HUES64 (cell line): ENCODE data around the gene ETHE1.
"Not testable (repeated sequence)": the region's sequence is repeated elsewhere in the genome, so short reads cannot be mapped to it uniquely, and the experiment has no call there.

Experiments
- H3K27ac ChIP-seq: 2 replicates; pipeline ENCODE4 v1.7.0; 2013; ENCODE audit warnings: low read depth, low read length, inconsistent platforms
- H3K27me3 ChIP-seq: 2 replicates; pipeline ENCODE4 v1.6.1; 2013; ENCODE audit warnings: mild to moderate bottlenecking, low read length; ENCODE audit not compliant: insufficient read depth
- H3K36me3 ChIP-seq: 2 replicates; pipeline ENCODE4 v1.6.1; 2013; ENCODE audit warnings: mild to moderate bottlenecking, low read length; ENCODE audit not compliant: insufficient read depth
- H3K4me1 ChIP-seq: 2 replicates; pipeline ENCODE4 v1.6.1; 2013; ENCODE audit warnings: mild to moderate bottlenecking, low read length, moderate library complexity; ENCODE audit not compliant: insufficient read depth
- H3K4me3 ChIP-seq: 2 replicates; pipeline ENCODE4 v1.5.1; 2013; ENCODE audit warnings: mild to moderate bottlenecking, low read length, moderate library complexity
- H3K9ac ChIP-seq: 2 replicates; pipeline ENCODE4 v1.6.1; 2013; ENCODE audit warnings: mild to moderate bottlenecking, low read depth, low read length
- H3K9me3 ChIP-seq: 2 replicates; pipeline ENCODE4 v1.6.1; 2013; ENCODE audit warnings: low read depth, low read length; ENCODE audit not compliant: insufficient read depth
- WGBS: fragments of 150-250, 120-280 bp; methylation state at CpG from one replicate; pipeline ENCODE4 v1.1.7; 2013; ENCODE audit warnings: missing lambda C conversion rate; 5-methylcytosine and 5-hydroxymethylcytosine counted together

ETHE1 gene

GRCh38 chr19:43548706-43549105 lies 21.7 kb upstream of the ETHE1 start:
- H3K4me3 ChIP-seq: no peak overlapping the region
- H3K9ac ChIP-seq: no peak overlapping the region
- H3K4me1 ChIP-seq: no peaks in the 10 kb centered on the region
- H3K27ac ChIP-seq: no peak overlapping the region
- WGBS: 97% methylated on average over 2 of the region's 2 CpGs
- H3K27me3 ChIP-seq: no peaks in the 10 kb centered on the region
- H3K36me3 ChIP-seq: peaks cover 58% of the 10 kb centered on the region
- H3K9me3 ChIP-seq: no peaks in the 10 kb centered on the region

DNA sequence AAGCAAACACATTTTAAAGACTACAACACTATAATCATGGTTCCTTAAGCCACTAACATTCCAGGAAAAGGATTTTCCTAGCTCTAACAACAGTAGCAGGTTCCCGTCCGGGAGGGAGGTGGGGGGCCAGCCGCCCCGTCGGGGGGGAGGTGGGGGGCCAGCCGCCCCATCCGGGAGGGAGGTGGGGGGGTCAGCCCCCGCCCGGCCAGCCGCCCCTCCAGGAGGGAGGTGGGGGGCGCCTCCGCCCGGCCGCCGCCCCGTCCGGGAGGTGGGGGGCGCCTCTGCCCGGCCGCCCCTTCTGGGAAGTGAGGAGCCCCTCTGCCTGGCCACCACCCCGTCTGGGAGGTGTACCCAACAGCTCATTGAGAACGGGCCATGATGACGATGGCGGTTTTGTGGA lies 20.9 kb upstream of the ETHE1 start:
- not testable (repeated sequence) for H3K4me1 ChIP-seq, H3K4me3 ChIP-seq, H3K9me3 ChIP-seq, H3K27me3 ChIP-seq, H3K27ac ChIP-seq, H3K9ac ChIP-seq
- no CpG with 5 or more reads among the region's 24 CpGs for WGBS
- peaks cover 60% of the 10 kb centered on the region for H3K36me3 ChIP-seq

DNA sequence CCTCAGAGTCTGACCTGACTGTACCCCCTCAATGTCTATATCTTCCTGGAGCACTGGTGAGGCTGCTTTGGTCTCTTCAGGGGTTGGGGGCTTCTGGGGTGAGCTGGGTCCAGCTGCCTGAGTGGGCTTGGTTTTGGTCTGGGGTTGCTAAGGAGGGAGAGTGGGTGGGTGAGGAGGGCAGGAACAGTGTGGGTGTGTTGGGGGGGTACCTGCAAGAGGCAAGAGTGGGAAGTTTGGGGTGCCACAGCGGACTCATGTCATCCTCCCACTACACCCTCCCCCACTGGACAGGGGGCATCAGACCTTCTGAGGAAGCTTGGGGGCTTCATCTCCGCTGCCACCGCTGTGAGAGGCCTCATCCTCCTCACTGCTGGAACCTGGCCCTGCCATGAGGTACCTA lies 19.6 kb upstream of the ETHE1 start:
- H3K36me3 ChIP-seq: peaks cover 62% of the 10 kb centered on the region
- WGBS: 97% methylated on average over 3 of the region's 3 CpGs

GRCh38 chr19:43545981-43546380 lies 19.0 kb upstream of the ETHE1 start:
- no peaks in the 10 kb centered on the region for H3K27me3 ChIP-seq
- no peak overlapping the region for H3K27ac ChIP-seq
- H3K9ac ChIP-seq: no peak overlapping the region
- H3K36me3 ChIP-seq: peaks cover 60% of the 10 kb centered on the region
- whole genome bisulfite sequencing: 90% methylated on average over 2 of the region's 2 CpGs
- H3K4me3 ChIP-seq: no peak overlapping the region
- H3K9me3 ChIP-seq: no peaks in the 10 kb centered on the region
- no peaks in the 10 kb centered on the region for H3K4me1 ChIP-seq

More for the DNA sequence above, 19.6 kb upstream of the ETHE1 start:
- Histone ChIP-seq H3K4me1 (no peaks in the 10 kb centered on the region), H3K9me3 (no peaks in the 10 kb centered on the region), H3K9ac (no peak overlapping the region), H3K27ac (no peak overlapping the region), H3K27me3 (no peaks in the 10 kb centered on the region), H3K4me3 (no peak overlapping the region)

GRCh38 chr19:43545276-43545675 lies 18.3 kb upstream of the ETHE1 start:
- H3K27me3 ChIP-seq: no peaks in the 10 kb centered on the region
- no peak overlapping the region for H3K27ac ChIP-seq
- WGBS: 91% methylated on average over 5 of the region's 5 CpGs
- no peaks in the 10 kb centered on the region for H3K4me1 ChIP-seq
- H3K4me3 ChIP-seq: no peak overlapping the region
- H3K9me3 ChIP-seq: no peaks in the 10 kb centered on the region
- H3K9ac ChIP-seq: no peak overlapping the region
- H3K36me3 ChIP-seq: peaks cover 61% of the 10 kb centered on the region

DNA sequence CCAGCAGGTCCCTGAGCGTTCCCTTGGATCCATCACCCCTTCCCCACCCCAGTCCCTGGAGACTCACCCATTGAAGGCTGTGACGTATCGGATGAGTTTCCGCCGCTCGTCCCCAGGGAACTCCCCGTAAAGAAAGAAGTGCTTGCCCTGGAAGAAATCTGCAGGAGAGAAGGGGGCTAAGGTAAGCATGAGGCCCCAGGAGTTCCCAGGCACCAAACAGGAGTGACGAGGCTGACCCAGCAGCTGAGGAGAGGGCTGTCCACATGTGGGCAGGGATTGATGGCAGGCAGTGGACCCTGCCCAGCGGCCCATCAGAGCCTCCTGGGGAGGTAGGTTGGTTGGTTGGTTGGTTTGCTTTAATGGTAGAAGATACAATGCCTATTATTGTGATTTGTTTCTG lies 17.1 kb upstream of the ETHE1 start:
- Histone ChIP-seq H3K9me3 (peaks cover 3% of the 10 kb centered on the region), H3K27me3 (no peaks in the 10 kb centered on the region), H3K9ac (no peak overlapping the region), H3K27ac (no peak overlapping the region), H3K4me1 (no peaks in the 10 kb centered on the region), H3K4me3 (no peak overlapping the region), H3K36me3 (peaks cover 63% of the 10 kb centered on the region)
- WGBS: 96% methylated on average over 9 of the region's 9 CpGs

- no peak overlapping the region for H3K9ac ChIP-seq
- WGBS: over 99% methylated on average over 5 of the region's 5 CpGs
- peaks cover 78% of the 10 kb centered on the region for H3K36me3 ChIP-seq
- H3K9me3 ChIP-seq: peaks cover 12% of the 10 kb centered on the region
- H3K27ac ChIP-seq: no peak overlapping the region
- no peaks in the 10 kb centered on the region for H3K27me3 ChIP-seq
- H3K4me3 ChIP-seq: no peak overlapping the region
- H3K4me1 ChIP-seq: no peaks in the 10 kb centered on the region
Observed at GRCh38 chr19:43541920-43542650, 15.1 kb upstream of the ETHE1 start.

DNA sequence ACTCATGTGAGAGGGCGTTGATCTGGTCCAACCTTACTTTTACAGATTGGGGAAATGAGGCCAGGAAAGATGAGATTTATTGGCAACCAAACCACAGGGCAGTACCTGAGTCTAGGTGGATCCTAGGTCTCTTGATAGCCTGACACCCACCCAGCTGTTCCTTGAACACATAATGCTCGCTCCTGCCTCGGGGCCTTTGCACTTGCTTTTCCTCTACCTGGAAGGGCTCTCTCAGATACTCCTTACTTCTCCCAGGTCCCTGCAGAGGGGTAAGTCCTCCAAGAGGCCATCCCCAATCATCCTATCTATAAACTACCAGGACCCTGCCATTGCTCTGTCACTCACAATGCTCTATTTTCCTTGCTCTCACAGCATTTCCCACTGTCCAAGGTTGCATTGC lies 13.4 kb upstream of the ETHE1 start:
- Histone ChIP-seq H3K4me1 (0 out of 2 replicates have a peak, but pooled peaks cover 3% of the 10 kb centered on the region), H3K9me3 (peaks cover 12% of the 10 kb centered on the region), H3K27ac (no peak overlapping the region), H3K27me3 (no peaks in the 10 kb centered on the region), H3K36me3 (peaks cover 77% of the 10 kb centered on the region), H3K4me3 (no peak overlapping the region), H3K9ac (no peak overlapping the region)
- WGBS: 65% methylated on average over 3 of the region's 3 CpGs

DNA sequence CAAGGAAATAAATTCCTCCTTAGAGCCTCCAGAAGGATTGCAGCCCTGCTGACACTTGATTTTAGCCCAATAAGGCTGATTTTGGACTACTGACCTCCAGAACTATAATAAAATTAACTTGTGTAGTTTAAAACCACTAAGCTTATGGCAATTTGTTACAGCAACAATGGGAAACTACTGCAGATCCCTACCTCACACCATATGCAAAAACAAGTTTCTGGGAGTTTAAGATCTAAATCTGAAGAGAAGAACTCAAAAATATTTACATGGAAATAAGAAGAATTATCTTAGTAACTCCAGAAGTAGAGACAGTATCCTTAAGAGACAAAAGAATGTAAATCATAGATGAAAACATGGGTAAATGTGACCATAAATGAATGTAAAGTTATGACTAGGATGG lies 11.9 kb upstream of the ETHE1 start:
- Histone ChIP-seq H3K36me3 (peaks cover 64% of the 10 kb centered on the region), H3K27me3 (no peaks in the 10 kb centered on the region), H3K9ac (no peak overlapping the region), H3K4me3 (no peak overlapping the region), H3K4me1 (0 out of 2 replicates have a peak, but pooled peaks cover 3% of the 10 kb centered on the region), H3K9me3 (peaks cover 12% of the 10 kb centered on the region), H3K27ac (no peak overlapping the region)

DNA sequence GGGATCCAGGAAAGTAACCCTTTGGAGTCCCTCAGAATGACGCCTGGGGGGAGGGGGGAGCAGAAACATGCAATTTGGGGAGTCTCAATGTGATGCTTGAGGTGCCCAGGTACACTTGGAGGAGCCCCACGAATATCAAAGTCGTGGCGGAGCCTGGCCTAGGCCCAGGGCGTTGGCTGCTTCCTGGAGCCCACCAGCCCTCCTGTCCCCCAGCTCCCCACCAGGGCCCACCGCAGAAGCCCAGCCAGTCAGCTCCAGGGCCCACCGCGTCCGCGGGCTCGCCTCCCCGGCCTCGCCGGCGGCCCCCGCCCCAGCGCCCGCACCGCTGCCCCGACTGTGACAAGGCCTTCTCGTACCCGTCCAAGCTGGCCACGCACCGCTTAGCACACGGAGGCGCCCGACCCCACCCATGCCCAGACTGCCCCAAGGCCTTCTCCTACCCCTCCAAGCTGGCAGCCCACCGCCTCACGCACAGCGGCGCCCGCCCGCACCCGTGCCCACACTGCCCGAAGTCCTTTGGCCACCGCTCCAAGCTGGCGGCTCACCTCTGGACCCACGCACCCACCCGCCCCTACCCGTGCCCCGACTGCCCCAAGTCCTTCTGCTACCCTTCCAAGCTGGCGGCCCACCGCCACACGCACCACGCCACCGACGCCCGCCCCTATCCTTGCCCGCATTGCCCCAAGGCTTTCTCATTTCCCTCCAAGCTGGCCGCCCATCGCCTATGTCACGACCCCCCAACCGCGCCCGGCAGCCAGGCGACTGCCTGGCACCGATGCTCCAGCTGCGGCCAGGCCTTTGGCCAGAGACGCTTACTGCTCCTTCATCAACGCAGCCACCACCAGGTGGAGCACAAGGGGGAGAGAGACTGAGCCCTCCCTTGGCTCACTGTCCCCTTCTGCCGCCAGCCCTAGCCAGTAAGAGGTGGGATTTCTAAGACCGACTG lies 8.1 kb upstream of the ETHE1 start:
- Histone ChIP-seq H3K27ac (no peak overlapping the region), H3K9ac (no peak overlapping the region), H3K9me3 (peaks cover 12% of the 10 kb centered on the region), H3K4me1 (peaks cover 7% of the 10 kb centered on the region; the same call in 1 of the 2 replicates), H3K36me3 (peaks cover 28% of the 10 kb centered on the region), H3K27me3 (no peaks in the 10 kb centered on the region), H3K4me3 (peak overlapping the region; percentile 66; the same call in 1 of the 2 replicates)
- WGBS: 82% methylated on average over 62 of the region's 62 CpGs

DNA sequence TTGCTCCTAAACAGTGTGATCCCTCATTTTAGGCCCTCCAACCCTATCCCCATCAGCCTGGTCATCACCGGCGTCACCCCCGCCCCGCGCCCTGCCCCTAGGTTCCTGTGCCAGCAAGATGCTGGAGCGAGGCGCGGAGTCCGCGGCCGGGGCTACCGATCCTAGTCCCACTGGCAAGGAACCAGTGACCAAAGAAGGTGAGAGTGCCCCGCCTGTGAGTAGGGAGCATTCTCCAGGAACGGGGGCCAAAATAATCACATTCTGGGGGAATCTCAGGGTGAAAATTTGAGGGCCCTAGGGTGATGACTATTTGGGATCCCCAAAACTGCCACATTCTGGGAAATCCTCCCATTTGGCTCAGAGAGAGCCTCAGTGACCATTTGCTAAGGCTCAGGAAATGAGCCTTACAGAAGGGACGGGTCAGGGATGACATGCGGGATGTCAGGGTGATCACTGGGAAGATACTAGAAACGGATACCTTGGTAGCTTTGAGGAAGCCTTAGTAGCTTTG lies 7.4 kb upstream of the ETHE1 start:
- peaks cover 11% of the 10 kb centered on the region for H3K9me3 ChIP-seq
- peaks cover 23% of the 10 kb centered on the region for H3K36me3 ChIP-seq
- WGBS: 24% methylated on average over 17 of the region's 17 CpGs
- peak overlapping the region; percentile 55; the same call in 1 of the 2 replicates for H3K27ac ChIP-seq
- peak overlapping the region; percentile 66 for H3K4me3 ChIP-seq
- H3K9ac ChIP-seq: no peak overlapping the region
- H3K27me3 ChIP-seq: no peaks in the 10 kb centered on the region
- peaks cover 7% of the 10 kb centered on the region; the same call in 1 of the 2 replicates for H3K4me1 ChIP-seq
